ENCODE data around the gene HOXA11. TPM values are rescaled to one million over a fixed set of nuclear protein-coding genes. Genes with fewer than 3 reads are reported as not detected.
A peak's percentile ranks its signal among the peaks of the same experiment; 100 is the strongest.

The HOXA11 gene
- total and polyA plus RNA-seq, 2 donors from 2014 or later, result 5.2 to 5.5 TPM

DNA sequence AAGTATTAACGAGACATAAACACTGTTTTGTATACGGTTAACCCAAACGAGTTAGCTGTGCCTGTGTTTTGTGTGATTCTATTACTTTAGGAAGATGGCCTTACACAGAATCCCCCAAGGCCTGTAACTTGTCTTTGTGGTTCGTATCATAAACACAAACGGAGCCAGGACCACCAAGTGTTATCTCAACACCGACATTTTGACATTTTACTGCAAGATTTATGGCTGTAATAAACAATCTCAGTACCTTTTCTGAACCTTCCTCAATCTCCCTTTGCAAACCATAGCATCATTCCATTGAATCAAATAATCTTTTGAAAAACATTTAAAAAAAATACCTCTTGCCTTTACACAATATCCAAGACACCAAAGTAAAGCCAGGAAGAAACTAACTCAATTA, 52.1 kb downstream of the HOXA11 start:
- Histone ChIP-seq H3K9me3 (ENCODE audit: control insufficient read depth in 2 of 3, insufficient read depth in 1 of 3, low read length in 3 of 3) (no peaks in the 10 kb centered on the region), H3K27me3 (ENCODE audit: control insufficient read depth, insufficient read depth, low read length) (no peaks in the 10 kb centered on the region), H3K4me1 (ENCODE audit: control insufficient read depth in 2 of 3, insufficient read depth in 2 of 3, low read depth in 1 of 3, low read length in 3 of 3) (peaks cover 17 to 40% (median 33%) of the 10 kb centered on the region in 3 donors), H3K27ac (ENCODE audit: low read depth in 2 of 2, low read length in 2 of 2) (peak overlapping the region in 1 of 2 donors; percentile 45), H3K36me3 (ENCODE audit: control insufficient read depth in 2 of 3, insufficient read depth in 3 of 3, low read length in 3 of 3) (peaks cover 0 to 5% (median 0%) of the 10 kb centered on the region in 3 donors), H3K9ac (ENCODE audit: low read length in 3 of 3) (peak overlapping the region in 2 of 3 donors; percentile 42 to 45), H3K4me3 (ENCODE audit: low read length in 3 of 3) (no peak overlapping the region)
- DNase-seq, result peak in 1 of 5 donors; percentile 61
- TF ChIP-seq, protein P1, sequence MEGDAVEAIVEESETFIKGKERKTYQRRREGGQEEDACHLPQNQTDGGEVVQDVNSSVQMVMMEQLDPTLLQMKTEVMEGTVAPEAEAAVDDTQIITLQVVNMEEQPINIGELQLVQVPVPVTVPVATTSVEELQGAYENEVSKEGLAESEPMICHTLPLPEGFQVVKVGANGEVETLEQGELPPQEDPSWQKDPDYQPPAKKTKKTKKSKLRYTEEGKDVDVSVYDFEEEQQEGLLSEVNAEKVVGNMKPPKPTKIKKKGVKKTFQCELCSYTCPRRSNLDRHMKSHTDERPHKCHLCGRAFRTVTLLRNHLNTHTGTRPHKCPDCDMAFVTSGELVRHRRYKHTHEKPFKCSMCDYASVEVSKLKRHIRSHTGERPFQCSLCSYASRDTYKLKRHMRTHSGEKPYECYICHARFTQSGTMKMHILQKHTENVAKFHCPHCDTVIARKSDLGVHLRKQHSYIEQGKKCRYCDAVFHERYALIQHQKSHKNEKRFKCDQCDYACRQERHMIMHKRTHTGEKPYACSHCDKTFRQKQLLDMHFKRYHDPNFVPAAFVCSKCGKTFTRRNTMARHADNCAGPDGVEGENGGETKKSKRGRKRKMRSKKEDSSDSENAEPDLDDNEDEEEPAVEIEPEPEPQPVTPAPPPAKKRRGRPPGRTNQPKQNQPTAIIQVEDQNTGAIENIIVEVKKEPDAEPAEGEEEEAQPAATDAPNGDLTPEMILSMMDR (IDR thresholded peaks at IDR 0.05; ENCODE audit: borderline replicate concordance, extremely low read depth, insufficient read depth), result no peak
- intact Hi-C loops (cut with DNase I), result no loop called here
- FAIRE-seq, result no peak

DNA sequence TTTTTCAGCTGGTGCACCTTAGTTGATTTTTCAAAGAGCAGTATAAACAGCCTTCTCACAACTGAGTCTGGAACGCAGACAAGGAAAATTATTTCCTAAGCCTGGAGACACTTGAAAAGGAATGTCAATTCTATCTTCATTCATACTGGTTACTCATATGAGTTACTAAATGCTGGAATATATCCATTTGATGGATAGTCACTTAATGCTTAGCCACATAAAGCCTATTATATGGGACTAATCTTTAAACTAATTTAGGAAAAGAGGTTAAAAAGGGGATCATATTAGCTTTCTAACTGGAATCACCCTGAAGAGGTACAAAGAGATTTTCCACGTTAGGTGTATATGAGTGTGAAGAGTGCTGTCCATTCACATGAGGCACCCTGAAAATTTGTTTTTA, 52.8 kb downstream of the HOXA11 start:
- peaks cover 0 to 2% (median 0%) of the 10 kb centered on the region in 3 donors for H3K36me3 ChIP-seq (ENCODE audit: control insufficient read depth in 2 of 3, insufficient read depth in 3 of 3, low read length in 3 of 3)
- no peaks in the 10 kb centered on the region for H3K9me3 ChIP-seq (ENCODE audit: control insufficient read depth in 2 of 3, insufficient read depth in 1 of 3, low read length in 3 of 3)
- no peak for DNase-seq
- TF ChIP-seq, protein P1 (IDR thresholded peaks at IDR 0.05; ENCODE audit: borderline replicate concordance, extremely low read depth, insufficient read depth), result no peak
- H3K9ac ChIP-seq (ENCODE audit: low read length in 3 of 3), result peak overlapping the region in 1 of 3 donors; percentile 45
- H3K27me3 ChIP-seq (ENCODE audit: control insufficient read depth, insufficient read depth, low read length), result no peaks in the 10 kb centered on the region
- no peak overlapping the region for H3K4me3 ChIP-seq (ENCODE audit: low read length in 3 of 3)
- peak overlapping the region in 1 of 2 donors; percentile 8 for H3K27ac ChIP-seq (ENCODE audit: low read depth in 2 of 2, low read length in 2 of 2)
- peaks cover 19 to 40% (median 33%) of the 10 kb centered on the region in 3 donors for H3K4me1 ChIP-seq (ENCODE audit: control insufficient read depth in 2 of 3, insufficient read depth in 2 of 3, low read depth in 1 of 3, low read length in 3 of 3)
- intact Hi-C loops (cut with DNase I), result no loop called here
- no peak for FAIRE-seq

DNA sequence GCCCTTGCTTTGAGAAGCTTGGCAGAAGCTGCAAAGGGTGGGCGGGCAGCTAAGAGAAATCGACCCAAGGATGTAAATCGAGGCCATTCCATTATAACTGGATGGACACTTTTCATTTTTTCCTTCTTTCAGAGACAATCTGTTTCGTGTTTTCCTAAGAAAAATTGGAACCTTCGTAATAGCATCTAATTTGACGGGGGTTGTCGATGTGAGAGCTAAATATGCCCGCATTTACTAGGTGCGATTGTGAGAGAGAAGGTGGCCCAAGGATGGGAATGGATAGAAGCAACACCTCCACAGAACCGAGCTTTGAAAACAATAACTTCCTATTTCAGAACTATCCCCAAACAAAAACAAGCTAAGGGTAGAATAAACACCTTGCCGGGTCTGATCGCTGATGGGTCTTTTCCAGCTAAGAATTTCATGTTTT, 53.6 kb downstream of the HOXA11 start:
- Histone ChIP-seq H3K27ac (ENCODE audit: low read depth in 2 of 2, low read length in 2 of 2) (peak overlapping the region; percentile 92 to 97), H3K4me1 (ENCODE audit: control insufficient read depth in 2 of 3, insufficient read depth in 2 of 3, low read depth in 1 of 3, low read length in 3 of 3) (peaks cover 23 to 39% (median 38%) of the 10 kb centered on the region in 3 donors), H3K36me3 (ENCODE audit: control insufficient read depth in 2 of 3, insufficient read depth in 3 of 3, low read length in 3 of 3) (peaks cover 0 to 2% (median 0%) of the 10 kb centered on the region in 3 donors), H3K9me3 (ENCODE audit: control insufficient read depth in 2 of 3, insufficient read depth in 1 of 3, low read length in 3 of 3) (no peaks in the 10 kb centered on the region), H3K4me3 (ENCODE audit: low read length in 3 of 3) (peak overlapping the region; percentile 62 to 82 (median 73)), H3K27me3 (ENCODE audit: control insufficient read depth, insufficient read depth, low read length) (no peaks in the 10 kb centered on the region), H3K9ac (ENCODE audit: low read length in 3 of 3) (peak overlapping the region; percentile 45 to 92 (median 78))
- no peak for FAIRE-seq
- no peak for DNase-seq
- intact Hi-C loops (cut with DNase I), result no loop called here
- TF ChIP-seq, protein P1 (IDR thresholded peaks at IDR 0.05; ENCODE audit: borderline replicate concordance, extremely low read depth, insufficient read depth), result no peak

Small RNA genes within 50 kb of the gene (microRNA-seq; reads per million reads assigned to microRNA genes)
- 2,648 reads per million, percentile 86 among the genes with 10 or more reads in this experiment for gene MIR196B

Other genes starting within 250 kb of the HOXA11 start
- gene HOXA1, start 89.2 kb downstream of the HOXA11 start, total RNA-seq, result 2.4 TPM
- gene HOXA1, start 89.2 kb downstream of the HOXA11 start, polyA plus RNA-seq (ENCODE audit: insufficient read depth, low read depth, low replicate concordance), result 1.1 TPM
- 2.9 TPM for gene HOXA2, start 82.5 kb downstream of the HOXA11 start, total RNA-seq
- 1.3 TPM for gene HOXA2, start 82.5 kb downstream of the HOXA11 start, polyA plus RNA-seq (ENCODE audit: insufficient read depth, low read depth, low replicate concordance)
- 11.2 TPM for gene HOXA4, start 54.5 kb downstream of the HOXA11 start, total RNA-seq
- gene HOXA4, start 54.5 kb downstream of the HOXA11 start, polyA plus RNA-seq (ENCODE audit: insufficient read depth, low read depth, low replicate concordance), result 13.0 TPM
- gene HOXA5, start 41.6 kb downstream of the HOXA11 start, total RNA-seq, result 38.0 TPM
- 19.4 TPM for gene HOXA5, start 41.6 kb downstream of the HOXA11 start, polyA plus RNA-seq (ENCODE audit: insufficient read depth, low read depth, low replicate concordance)
- gene HOXA6, start 37.5 kb downstream of the HOXA11 start, total RNA-seq, result 22.0 TPM
- 1.1 TPM for gene HOXA6, start 37.5 kb downstream of the HOXA11 start, polyA plus RNA-seq (ENCODE audit: insufficient read depth, low read depth, low replicate concordance)
- 21.2 TPM for gene HOXA3, start 32.6 kb downstream of the HOXA11 start, total RNA-seq
- 6.3 TPM for gene HOXA3, start 32.6 kb downstream of the HOXA11 start, polyA plus RNA-seq (ENCODE audit: insufficient read depth, low read depth, low replicate concordance)
- gene HOXA7, start 28.6 kb downstream of the HOXA11 start, total RNA-seq, result 31.3 TPM
- gene HOXA7, start 28.6 kb downstream of the HOXA11 start, polyA plus RNA-seq (ENCODE audit: insufficient read depth, low read depth, low replicate concordance), result 23.8 TPM
- gene HOXA9, start 19.7 kb downstream of the HOXA11 start, total RNA-seq, result 36.8 TPM
- gene HOXA9, start 19.7 kb downstream of the HOXA11 start, polyA plus RNA-seq (ENCODE audit: insufficient read depth, low read depth, low replicate concordance), result 36.7 TPM
- gene HOXA10, start 10.9 kb downstream of the HOXA11 start, total RNA-seq, result 16.3 TPM
- gene HOXA10, start 10.9 kb downstream of the HOXA11 start, polyA plus RNA-seq (ENCODE audit: insufficient read depth, low read depth, low replicate concordance), result 17.9 TPM
- gene HOXA13, start 14.9 kb upstream of the HOXA11 start, total RNA-seq, result 0.44 TPM
- 0.17 TPM for gene HOXA13, start 14.9 kb upstream of the HOXA11 start, polyA plus RNA-seq (ENCODE audit: insufficient read depth, low read depth, low replicate concordance)
- not detected for gene EVX1, start 57.6 kb upstream of the HOXA11 start, total RNA-seq
- 0.62 TPM for gene EVX1, start 57.6 kb upstream of the HOXA11 start, polyA plus RNA-seq (ENCODE audit: insufficient read depth, low read depth, low replicate concordance)

Measured in kidney (tissue), 14 donors.